Ureter (tissue), 1 donor: ENCODE data around the gene FOXO1. TPM values are rescaled to one million over a fixed set of nuclear protein-coding genes. Genes with fewer than 3 reads are reported as not detected.

Source experiments
- DNase-seq: peaks from one replicate; pipeline ENCODE4 v3.0.0-alpha.2; 2020; ENCODE audit warnings: low spot score
- total RNA-seq: library from RNA; stranded (reverse); gene quantifications from one replicate; pipeline ENCODE4 v1.2.4, GENCODE V29; 2023
- donor health status: DM: yes; HTN: yes; CAD: no.

The FOXO1 gene
- total RNA-seq, 1 donor from 2014 or later = 31.4 TPM

GRCh38 chr13:40609972-40610726 is 56.3 kb downstream of the FOXO1 start:
- DNase-seq = no peak

- DNase-seq = no peak
These were observed 58.1 kb downstream of the FOXO1 start for GRCh38 chr13:40608308-40608707.

- no peak for DNase-seq
These were observed 60.9 kb downstream of the FOXO1 start for GRCh38 chr13:40605573-40605972.

GRCh38 chr13:40604135-40604534 is 62.3 kb downstream of the FOXO1 start:
- DNase-seq = no peak

- DNase-seq = no peak
These were observed 66.2 kb downstream of the FOXO1 start for GRCh38 chr13:40600149-40600751.

- no peak for DNase-seq
These were observed 66.7 kb downstream of the FOXO1 start for GRCh38 chr13:40599747-40600146.

GRCh38 chr13:40599124-40599523 is 67.3 kb downstream of the FOXO1 start:
- no peak for DNase-seq

GRCh38 chr13:40598569-40598968 is 67.9 kb downstream of the FOXO1 start:
- no peak for DNase-seq

GRCh38 chr13:40597735-40598365 is 68.6 kb downstream of the FOXO1 start:
- no peak for DNase-seq

- DNase-seq = no peak
These were observed 70.0 kb downstream of the FOXO1 start for GRCh38 chr13:40596484-40596883.

- DNase-seq = no peak
These were observed 70.7 kb downstream of the FOXO1 start for GRCh38 chr13:40595693-40596092.

GRCh38 chr13:40592035-40592434 is 74.4 kb downstream of the FOXO1 start:
- no peak for DNase-seq

- DNase-seq = no peak
These were observed 75.3 kb downstream of the FOXO1 start for GRCh38 chr13:40591091-40591490.

GRCh38 chr13:40590112-40590862 is 76.2 kb downstream of the FOXO1 start:
- no peak for DNase-seq

GRCh38 chr13:40589285-40590109 is 76.9 kb downstream of the FOXO1 start:
- DNase-seq = no peak

- DNase-seq = no peak
These were observed 78.3 kb downstream of the FOXO1 start for GRCh38 chr13:40588101-40588500.

- no peak for DNase-seq
These were observed 79.4 kb downstream of the FOXO1 start for GRCh38 chr13:40586886-40587565.

GRCh38 chr13:40585911-40586471 is 80.5 kb downstream of the FOXO1 start:
- DNase-seq = no peak

GRCh38 chr13:40583738-40584137 is 82.7 kb downstream of the FOXO1 start:
- DNase-seq = no peak

GRCh38 chr13:40582531-40582930 is 83.9 kb downstream of the FOXO1 start:
- DNase-seq = no peak

GRCh38 chr13:40581277-40581579 is 85.2 kb downstream of the FOXO1 start:
- no peak for DNase-seq
